DMS153 (cell line): ENCODE measurements around the gene PSMD14.
A peak's percentile ranks its signal among the peaks of the same experiment; 100 is the strongest.
"Not testable (repeated sequence)": the region's sequence is repeated elsewhere in the genome, so short reads cannot be mapped to it uniquely, and the experiment has no call there.

Experiments
- DNase-seq: peaks from one replicate; lab custom pipeline; 2025; lab: John Stamatoyannopoulos, UW

Gene PSMD14

GRCh38 chr2:161337247-161337646, 29.0 kb downstream of the PSMD14 start:
- no peak for DNase-seq

- DNase-seq, result not testable (repeated sequence)
Measured at GRCh38 chr2:161339532-161339931, 31.3 kb downstream of the PSMD14 start.

GRCh38 chr2:161340930-161341413, 32.7 kb downstream of the PSMD14 start:
- DNase-seq, result not testable (repeated sequence)

GRCh38 chr2:161343235-161343634, 35.0 kb downstream of the PSMD14 start:
- no peak for DNase-seq

- no peak for DNase-seq
Measured at GRCh38 chr2:161344692-161345091, 36.5 kb downstream of the PSMD14 start.

- no peak for DNase-seq
Measured at GRCh38 chr2:161351678-161352077, 43.5 kb downstream of the PSMD14 start.

GRCh38 chr2:161352719-161353118, 44.5 kb downstream of the PSMD14 start:
- DNase-seq, result peak; percentile 23

GRCh38 chr2:161353543-161353942, 45.3 kb downstream of the PSMD14 start:
- no peak for DNase-seq

- no peak for DNase-seq
Measured at GRCh38 chr2:161354106-161354505, 45.9 kb downstream of the PSMD14 start.

DNA sequence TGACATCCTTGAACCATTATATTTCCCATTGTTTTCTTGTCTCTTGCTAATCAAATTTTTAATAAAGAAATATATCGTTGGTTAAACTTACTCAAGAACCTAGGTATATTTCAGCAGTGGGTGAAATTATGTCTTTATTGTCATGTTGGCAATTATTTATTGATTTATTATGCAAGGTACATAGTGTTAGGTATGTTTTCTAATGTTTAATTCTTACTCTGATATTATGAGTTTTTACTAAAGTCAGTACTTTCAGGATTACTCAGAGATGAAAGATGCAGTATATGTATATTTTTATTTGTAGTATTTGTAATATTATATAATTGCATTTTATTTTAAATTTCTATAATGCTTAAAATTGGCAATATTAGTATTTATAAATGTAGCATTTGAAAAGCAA, 46.9 kb downstream of the PSMD14 start:
- no peak for DNase-seq

DNA sequence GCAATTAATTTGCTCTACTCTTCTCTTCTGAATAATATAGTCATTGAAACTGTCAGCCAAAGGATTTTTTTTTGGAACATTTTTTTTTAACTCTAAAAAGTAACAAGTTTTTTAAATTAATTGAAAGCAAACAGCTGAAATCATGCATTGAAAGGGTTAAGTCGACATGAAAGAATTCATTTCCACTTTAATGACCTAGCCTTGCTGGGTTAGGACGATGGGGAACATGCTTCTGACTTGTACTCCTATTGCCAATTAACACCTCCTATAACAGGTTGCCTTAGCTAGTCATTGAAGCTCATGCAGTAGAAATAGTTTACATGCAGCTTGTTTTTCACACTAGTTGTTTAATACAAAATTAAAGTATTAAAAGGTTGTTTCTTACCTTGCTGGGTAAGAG, 47.8 kb downstream of the PSMD14 start:
- DNase-seq, result no peak

DNA sequence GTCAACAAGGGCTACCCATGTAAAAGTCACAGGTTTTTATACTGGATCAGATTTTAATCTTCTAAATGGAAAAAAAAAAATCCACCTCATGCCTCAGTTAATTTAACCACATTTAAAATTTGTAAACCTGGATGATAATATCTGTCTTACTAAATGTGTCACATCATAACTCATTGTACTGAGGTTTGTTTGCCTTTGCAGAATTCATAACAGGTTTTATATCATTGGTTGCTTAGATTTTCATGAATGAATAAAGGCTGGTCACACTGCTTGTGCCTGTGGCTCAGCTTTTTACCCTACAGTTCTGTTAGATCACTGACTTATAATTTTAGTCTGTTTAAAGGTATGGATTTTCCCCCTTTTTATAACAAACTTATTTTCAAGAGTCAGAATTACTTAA, 48.9 kb downstream of the PSMD14 start:
- no peak for DNase-seq

- no peak for DNase-seq
Measured at GRCh38 chr2:161358838-161359237, 50.6 kb downstream of the PSMD14 start.

DNA sequence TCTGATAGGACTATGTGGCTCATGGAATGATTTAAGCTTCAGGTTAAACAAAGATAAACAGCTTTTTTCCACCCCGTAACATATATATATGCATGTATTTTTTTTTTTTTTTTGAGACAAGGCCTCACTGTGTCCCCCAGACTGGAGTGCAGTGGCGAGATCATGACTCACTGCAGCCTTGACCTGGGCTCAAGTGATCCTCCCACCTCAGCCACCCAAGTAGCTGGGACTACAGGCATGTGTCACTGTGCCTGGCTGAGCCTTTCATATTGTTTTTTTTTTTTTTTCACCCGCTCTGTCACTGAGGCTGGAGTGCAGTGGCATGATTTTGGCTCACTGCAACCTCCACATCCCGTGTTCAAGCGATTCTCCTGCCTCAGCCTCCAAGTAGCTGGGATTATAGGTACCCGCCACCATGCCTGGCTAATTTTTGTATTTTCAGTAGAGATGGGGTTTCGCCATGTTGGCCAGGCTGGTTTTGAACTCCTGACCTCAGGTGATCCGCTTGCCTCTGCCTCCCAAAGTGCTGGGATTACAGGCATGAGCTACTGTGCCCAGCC, 52.0 kb downstream of the PSMD14 start:
- not testable (repeated sequence) for DNase-seq

GRCh38 chr2:161362568-161363166, 54.4 kb downstream of the PSMD14 start:
- DNase-seq, result no peak

DNA sequence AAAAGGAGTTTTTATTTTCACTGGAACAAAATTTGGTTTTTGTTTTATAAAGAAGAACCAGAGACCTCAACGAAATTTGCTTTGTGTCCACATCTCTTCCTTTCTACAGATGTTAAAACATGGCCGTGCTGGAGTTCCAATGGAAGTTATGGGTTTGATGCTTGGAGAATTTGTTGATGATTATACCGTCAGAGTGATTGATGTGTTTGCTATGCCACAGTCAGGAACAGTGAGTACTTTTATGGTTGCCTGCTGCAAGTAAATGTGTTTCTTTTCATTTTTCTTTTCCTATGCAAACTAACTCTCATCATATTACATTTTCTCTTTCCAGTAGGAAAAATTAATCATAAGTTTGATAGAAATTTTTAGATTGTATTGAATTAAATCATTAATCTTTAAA, 59.5 kb downstream of the PSMD14 start:
- DNase-seq, result no peak

DNA sequence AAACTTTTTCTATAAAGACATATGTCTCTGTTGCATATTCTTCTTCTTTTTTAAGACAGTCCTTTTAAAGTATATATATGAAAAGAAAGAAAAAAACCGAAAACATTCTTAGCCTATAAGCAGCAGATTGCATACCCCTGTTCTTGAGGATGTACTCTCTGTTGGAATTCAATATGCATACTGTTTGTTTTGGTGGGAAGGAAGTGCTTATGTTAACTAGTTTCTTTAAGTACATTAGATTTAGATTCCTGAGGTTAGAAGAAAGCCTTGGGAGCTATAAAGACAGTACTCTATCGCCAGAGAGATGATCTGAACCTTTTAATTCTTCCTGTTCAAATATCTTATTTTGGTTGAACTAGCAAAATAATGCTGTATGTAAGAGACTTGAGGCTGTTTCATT, 61.1 kb downstream of the PSMD14 start:
- DNase-seq, result no peak

DNA sequence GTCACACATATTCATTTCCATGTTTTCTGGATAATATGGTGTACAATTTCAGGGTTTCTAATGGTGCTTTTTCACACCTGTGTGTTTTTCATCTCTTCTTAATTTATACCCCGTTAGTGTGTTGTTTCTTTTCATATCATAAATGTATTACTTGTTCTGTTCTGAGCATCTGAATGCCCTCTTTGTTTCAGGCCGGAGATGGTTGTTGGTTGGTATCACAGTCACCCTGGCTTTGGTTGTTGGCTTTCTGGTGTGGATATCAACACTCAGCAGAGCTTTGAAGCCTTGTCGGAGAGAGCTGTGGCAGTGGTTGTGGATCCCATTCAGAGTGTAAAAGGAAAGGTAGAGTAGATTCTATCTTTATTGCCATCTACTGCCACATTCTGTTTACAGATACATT, 62.8 kb downstream of the PSMD14 start:
- DNase-seq, result no peak

- DNase-seq, result no peak
Measured at GRCh38 chr2:161371869-161372268, 63.6 kb downstream of the PSMD14 start.

DNA sequence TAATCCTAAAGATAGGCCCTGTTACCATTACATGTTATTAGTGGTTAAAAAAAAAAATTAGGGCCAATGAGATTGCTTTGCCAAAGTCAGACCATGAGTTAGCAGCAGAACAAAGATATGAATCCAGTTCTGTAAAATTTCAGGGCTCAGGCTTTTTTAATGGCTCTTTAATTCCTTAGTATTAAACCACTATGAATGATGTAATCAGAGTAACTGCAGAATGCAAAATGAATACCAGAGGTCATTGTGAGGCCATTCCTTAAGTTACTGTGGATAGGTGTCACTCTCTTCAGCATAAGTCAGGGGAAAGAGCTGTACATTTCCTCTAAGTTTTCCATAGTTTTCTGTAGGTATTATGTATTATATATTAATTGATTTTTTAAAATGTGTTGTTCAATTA, 65.7 kb downstream of the PSMD14 start:
- DNase-seq, result no peak

DNA sequence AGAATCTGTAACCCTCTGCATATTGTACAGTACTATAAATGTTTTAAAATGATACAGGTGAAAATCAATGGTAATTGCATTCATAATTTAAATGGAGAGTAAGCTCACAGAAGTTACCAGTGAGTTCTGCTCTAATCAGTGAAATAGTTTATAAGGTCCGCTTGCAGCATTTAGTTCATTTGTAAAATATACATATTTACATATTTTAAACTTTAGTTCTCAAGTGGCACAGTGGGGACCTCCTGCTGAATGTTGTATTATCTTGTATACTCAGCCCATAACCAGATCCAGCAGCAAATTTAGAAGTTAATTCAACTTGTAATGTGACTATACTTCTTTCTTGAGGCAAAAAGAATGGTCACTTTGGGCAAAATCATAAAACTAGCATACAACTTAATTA, 66.2 kb downstream of the PSMD14 start:
- DNase-seq, result no peak

DNA sequence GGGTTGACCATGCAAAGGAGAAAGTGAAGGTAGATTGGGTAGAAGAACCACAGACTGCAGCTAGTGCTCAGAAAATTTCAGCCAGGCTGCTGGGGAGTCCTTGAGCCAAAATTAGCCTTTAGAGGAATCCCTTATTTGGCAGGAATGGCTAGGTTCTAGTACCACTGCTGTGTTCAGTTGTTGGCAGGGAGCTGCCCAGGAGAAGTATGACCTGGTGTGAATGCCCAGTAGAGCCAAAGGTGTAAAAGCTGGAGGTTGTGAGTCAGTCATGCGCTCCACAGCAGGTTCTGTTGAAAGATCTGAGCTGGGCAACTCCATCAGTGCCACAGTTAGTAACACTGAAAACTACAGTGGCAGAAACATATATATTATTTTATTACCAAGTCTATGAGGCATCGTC, 71.5 kb downstream of the PSMD14 start:
- no peak for DNase-seq

DNA sequence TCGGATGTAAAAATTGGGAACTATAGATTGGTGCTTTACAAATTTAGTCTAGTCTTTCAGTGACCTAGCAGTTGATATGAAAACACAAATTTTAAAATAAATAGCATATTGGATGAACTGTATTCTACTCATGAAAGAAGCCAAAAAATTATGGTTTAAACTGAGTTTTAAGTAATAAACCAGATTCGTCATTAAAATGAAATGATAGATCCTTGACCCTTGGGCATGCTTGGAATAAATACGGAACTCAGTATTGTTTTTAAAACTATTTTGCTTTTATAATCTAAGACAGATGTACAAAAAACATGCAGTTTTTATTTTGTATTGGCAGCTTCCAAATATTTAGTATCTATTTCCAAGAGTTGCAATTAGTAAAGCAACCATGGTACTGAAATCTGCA, 73.3 kb downstream of the PSMD14 start:
- no peak for DNase-seq

- DNase-seq, result no peak
Measured at GRCh38 chr2:161382747-161383146, 74.5 kb downstream of the PSMD14 start.
